WERI-Rb-1 (cell line): Measurements from ENCODE around the gene TBL1X.

ENCODE experiments used
- DNase-seq: peaks from one replicate; pipeline ENCODE4 v3.0.0-alpha.2; 2020
- H3K27ac ChIP-seq: fragments of 250-450 bp; sonication (Bioruptor Pico); 2 replicates; pipeline ENCODE4 v1.5.1; 2020; ENCODE audit warnings: mild to moderate bottlenecking, moderate library complexity
- H3K27me3 ChIP-seq: fragments of 250-450 bp; sonication (Bioruptor Pico); 2 replicates; pipeline ENCODE4 v1.5.1; 2021; ENCODE audit warnings: mild to moderate bottlenecking, low read depth, moderate library complexity; ENCODE audit not compliant: insufficient read depth, severe bottlenecking
- H3K36me3 ChIP-seq: fragments of 250-450 bp; sonication (Bioruptor Pico); 2 replicates; pipeline ENCODE4 v1.5.1; 2020; ENCODE audit warnings: mild to moderate bottlenecking, moderate library complexity
- H3K4me3 ChIP-seq: 2 replicates; pipeline ENCODE4 v1.5.1; 2011; ENCODE audit warnings: low read depth, mild to moderate bottlenecking, control low read depth, low read length
- H3K9me3 ChIP-seq: fragments of 250-450 bp; sonication (Bioruptor Pico); 2 replicates; pipeline ENCODE4 v1.5.1; 2021; ENCODE audit warnings: mild to moderate bottlenecking, moderate library complexity; ENCODE audit not compliant: severe bottlenecking
- CTCF ChIP-seq: IDR thresholded peaks from 2 replicates; pipeline ENCODE4 v1.5.1; 2011; ENCODE audit warnings: low read depth, mild to moderate bottlenecking, control low read depth, inconsistent platforms, low read length

TBL1X gene

GRCh38 chrX:9642270-9642995 is 177.6 kb downstream of the TBL1X start:
- peaks cover 2% of the 10 kb centered on the region for H3K27me3 ChIP-seq
- no peak for DNase-seq
- H3K9me3 ChIP-seq = no peaks in the 10 kb centered on the region
- no peak overlapping the region for H3K27ac ChIP-seq
- H3K4me3 ChIP-seq = no peak overlapping the region
- no peak for TF ChIP-seq CTCF
- no peaks in the 10 kb centered on the region for H3K36me3 ChIP-seq

- no peak for TF ChIP-seq CTCF
- DNase-seq = no peak
Measured at GRCh38 chrX:9643807-9644206, 178.9 kb downstream of the TBL1X start.

GRCh38 chrX:9644335-9644734 is 179.5 kb downstream of the TBL1X start:
- Histone ChIP-seq H3K36me3 (no peaks in the 10 kb centered on the region), H3K4me3 (no peak overlapping the region), H3K9me3 (no peaks in the 10 kb centered on the region), H3K27me3 (peaks cover 2% of the 10 kb centered on the region), H3K27ac (no peak overlapping the region)
- TF ChIP-seq CTCF = no peak
- DNase-seq = no peak

More at GRCh38 chrX:9643807-9644206, 178.9 kb downstream of the TBL1X start:
- H3K27ac ChIP-seq = no peak overlapping the region
- no peaks in the 10 kb centered on the region for H3K9me3 ChIP-seq
- H3K36me3 ChIP-seq = no peaks in the 10 kb centered on the region
- H3K4me3 ChIP-seq = no peak overlapping the region
- H3K27me3 ChIP-seq = peaks cover 2% of the 10 kb centered on the region

- H3K27ac ChIP-seq = no peak overlapping the region
- no peaks in the 10 kb centered on the region for H3K27me3 ChIP-seq
- no peak for DNase-seq
- H3K36me3 ChIP-seq = no peaks in the 10 kb centered on the region
- H3K4me3 ChIP-seq = no peak overlapping the region
- no peak for TF ChIP-seq CTCF
- H3K9me3 ChIP-seq = no peaks in the 10 kb centered on the region
Measured at GRCh38 chrX:9646471-9647224, 181.8 kb downstream of the TBL1X start.

- H3K36me3 ChIP-seq = no peaks in the 10 kb centered on the region
- no peaks in the 10 kb centered on the region for H3K27me3 ChIP-seq
- no peaks in the 10 kb centered on the region for H3K9me3 ChIP-seq
- no peak for TF ChIP-seq CTCF
- DNase-seq = no peak
- no peak overlapping the region for H3K4me3 ChIP-seq
- no peak overlapping the region for H3K27ac ChIP-seq
Measured at GRCh38 chrX:9647431-9647830, 182.6 kb downstream of the TBL1X start.
